GM18858 (cell line): ENCODE data around the gene WDR72.

Experiments
- ATAC-seq: cut with Tn5 transposase; IDR thresholded peaks from one replicate; pipeline ENCODE4 v1.9.1; 2021; ENCODE audit not compliant: unreplicated experiment

The WDR72 gene

GRCh38 chr15:53470743-53471142, 288.7 kb downstream of the WDR72 start:
- no peak for ATAC-seq

DNA sequence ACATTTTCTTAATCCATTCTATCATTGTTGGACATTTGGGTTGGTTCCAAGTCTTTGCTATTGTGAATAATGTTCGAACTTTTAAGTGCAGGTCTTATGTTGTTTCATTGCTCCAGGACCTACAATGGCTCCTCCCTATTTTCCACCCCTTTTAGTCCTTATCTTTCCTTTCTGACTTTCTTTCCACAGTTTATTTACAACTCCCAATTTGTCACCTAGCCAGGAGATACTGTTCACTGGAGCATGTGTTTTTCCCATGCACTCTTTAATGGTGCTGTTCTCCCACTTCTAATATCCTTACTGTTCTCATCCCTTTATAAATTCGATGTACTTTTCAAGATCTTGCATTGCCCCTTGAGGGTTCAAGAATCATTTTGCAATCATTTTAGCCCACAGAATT, 290.0 kb downstream of the WDR72 start:
- no peak for ATAC-seq
